Ovary (tissue), 9 donors: ENCODE data around the gene C2orf76. TPM values are rescaled to one million over a fixed set of nuclear protein-coding genes. Genes with fewer than 3 reads are reported as not detected.

Experiments used
- DNase-seq, 5 donors: peaks; one replicate each; pipeline ENCODE4 v3.0.0-alpha.2; 2019 to 2020
- H3K27ac ChIP-seq, 2 donors: fragments of 200-600 bp; one replicate each; pipeline versions ENCODE4 v1.5.1 to v1.8.0; 2019 to 2022
- H3K27me3 ChIP-seq: fragments of 200-600 bp; one replicate; pipeline ENCODE4 v1.8.0; 2022
- H3K36me3 ChIP-seq: fragments of 200-600 bp; sonication (generic); one replicate; pipeline ENCODE4 v1.5.1; 2019
- H3K4me1 ChIP-seq: one replicate; pipeline ENCODE4 v1.8.1; 2013; ENCODE audit warnings: mild to moderate bottlenecking, moderate library complexity; ENCODE audit not compliant: insufficient read depth
- H3K4me3 ChIP-seq: fragments of 200-600 bp; sonication (generic); one replicate; pipeline ENCODE4 v1.5.1; 2017
- H3K9me3 ChIP-seq, 2 donors: fragments of 200-600 bp in 1 of 2; sonication (generic) in 1 of 2; one replicate each; pipeline versions ENCODE4 v1.5.1 to v1.8.1; 2013 to 2019; ENCODE audit warnings: mild to moderate bottlenecking in 1 of 2, moderate library complexity in 1 of 2
- CTCF ChIP-seq, 3 donors: fragments of 450-650 bp in 2 of 3; fragments of 200-600 bp in 1 of 3; IDR thresholded peaks; one replicate each; pipeline versions ENCODE4 v1.5.1 to v1.8.0; 2016 to 2022; ENCODE audit warnings: antibody characterized with exemption in 3 of 3, mild to moderate bottlenecking in 1 of 3
- EP300 ChIP-seq: sonication (generic); formaldehyde crosslinking; IDR thresholded peaks from one replicate; pipeline ENCODE4 v1.6.1; 2017; ENCODE audit warnings: antibody characterized with exemption
- POLR2A ChIP-seq: fragments of 450-650 bp; IDR thresholded peaks from one replicate; pipeline ENCODE4 v1.6.1; 2017; ENCODE audit warnings: antibody characterized with exemption, mild to moderate bottlenecking, moderate library complexity
- WGBS, 3 donors: extraction: QIAGEN DNeasy Blood & Tissue Kit in 1 of 3; methylation state at CpG; one replicate each; pipeline versions ENCODE4 v1.1.5 to v1.1.7; 2013 to 2017; 5-methylcytosine and 5-hydroxymethylcytosine counted together
- intact Hi-C, 4 donors: fragments of 100-400 bp; cut with DNase I; formaldehyde crosslinking; loops; one replicate each; pipeline versions ENCODE4 v1.11.0 to v1.15.1; 2022 to 2023
- polyA plus RNA-seq, 2 donors: library from polyadenylated mRNA; stranded (reverse); fragments of 200-250 nt in 1 of 2; fragments of 350-450 nt in 1 of 2; fragmentation: Illumina TruSeq in 1 of 2; extraction: RNeasy Lipid Tissue Mini Kit (QIAGEN cat#74804) in 1 of 2; gene quantifications; one replicate each; pipeline ENCODE4 v1.2.3, GENCODE V29; 2013 to 2014
- total RNA-seq, 7 donors: library from RNA; depleted of rRNA in 2 of 7; stranded (reverse); fragments of >200 nt in 2 of 7; fragmentation: NEBNext Ultra II Directional in 3 of 7; extraction: Animal tissue kit (Norgen Biotek cat#: 25700) in 3 of 7; gene quantifications; one replicate each; pipeline versions ENCODE4 v1.1.0 to v1.2.4, GENCODE V29; 2016 to 2023
- donor health status: DM: no; HTN: no; CAD: no; lungs with moderate emphysema.
- donor health status: DM: no; HTN: no; CAD: no.
- donor health status: Bipolar disorder and iron deficiency.
- donor health status: DM: yes; HTN: yes; CAD: no.
- donor health status: DM: no; HTN: no; CAD: no.
- donor health status: DM: yes; HTN: yes; CAD: no.

The C2orf76 gene
- total and polyA plus RNA-seq, 9 donors = 12.0 to 24.1 (median 14.1) TPM

DNA sequence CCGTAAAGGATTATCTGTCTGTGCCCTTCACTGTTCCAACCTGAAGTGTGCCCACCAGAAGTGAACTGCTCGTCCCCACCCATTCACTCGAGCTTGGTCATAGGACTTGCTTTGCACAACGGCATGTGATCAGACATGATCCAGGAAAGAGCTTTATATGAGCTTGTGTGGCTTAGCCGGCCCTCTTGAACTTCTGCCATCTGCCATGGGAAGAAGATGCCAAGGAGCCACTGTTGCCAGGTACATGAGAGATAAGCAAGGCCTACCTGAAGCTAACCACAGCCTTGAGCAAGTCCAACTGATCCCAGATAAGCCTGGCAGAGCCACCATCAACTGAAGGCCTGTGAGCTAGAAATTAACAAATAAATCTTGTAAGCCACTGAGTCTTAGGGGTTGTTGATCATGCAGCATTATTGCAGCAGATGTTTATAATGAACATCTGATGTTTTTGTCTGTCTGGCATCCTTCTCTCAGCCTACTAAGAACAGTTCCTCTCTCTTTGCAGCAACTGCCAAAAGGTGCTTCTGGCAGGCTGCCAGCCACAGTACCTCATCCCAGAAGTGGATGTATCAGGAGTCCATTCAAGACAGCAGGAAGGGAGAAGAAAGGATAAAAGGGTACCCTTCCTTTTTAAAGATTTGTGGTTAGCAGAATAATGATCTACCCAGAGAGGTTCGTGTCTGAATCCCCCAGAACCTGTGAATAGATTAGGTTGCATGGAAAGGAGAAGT lies 16.9 kb upstream of the C2orf76 start:
- Histone ChIP-seq H3K27me3 (no peaks in the 10 kb centered on the region), H3K36me3 (no peaks in the 10 kb centered on the region), H3K9me3 (no peaks in the 10 kb centered on the region), H3K27ac (no peak overlapping the region), H3K4me3 (no peak overlapping the region), H3K4me1 (peaks cover 4% of the 10 kb centered on the region)
- TF ChIP-seq POLR2A (no peak), EP300 (no peak), CTCF (IDR thresholded peaks at IDR 0.05) (no peak)
- no peak for DNase-seq
- 79 to 89% (median 81%) methylated on average over 6 of the region's 6 CpGs for WGBS, 3 donors
- intact Hi-C loops = no loop called here

GRCh38 chr2:119378566-119378965 lies 11.9 kb upstream of the C2orf76 start:
- Histone ChIP-seq H3K4me1 (no peaks in the 10 kb centered on the region), H3K27me3 (no peaks in the 10 kb centered on the region), H3K9me3 (no peaks in the 10 kb centered on the region), H3K4me3 (no peak overlapping the region), H3K36me3 (no peaks in the 10 kb centered on the region), H3K27ac (no peak overlapping the region)
- no peak for DNase-seq
- 84 to 89% (median 87%) methylated on average over 6 of the region's 6 CpGs for WGBS, 3 donors
- TF ChIP-seq POLR2A (no peak), CTCF (IDR thresholded peaks at IDR 0.05) (no peak), EP300 (no peak)
- intact Hi-C loops = no loop called here

- WGBS, 3 donors = 59 to 66% (median 63%) methylated on average over 5 of the region's 5 CpGs
- Histone ChIP-seq H3K9me3 (no peaks in the 10 kb centered on the region), H3K4me1 (no peaks in the 10 kb centered on the region), H3K4me3 (no peak overlapping the region), H3K27me3 (no peaks in the 10 kb centered on the region), H3K36me3 (no peaks in the 10 kb centered on the region), H3K27ac (no peak overlapping the region)
- DNase-seq = no peak
- no peak for TF ChIP-seq CTCF (IDR thresholded peaks at IDR 0.05)
- TF ChIP-seq POLR2A = no peak
- TF ChIP-seq EP300 = no peak
- intact Hi-C loops = no loop called here
Observed at GRCh38 chr2:119377993-119378345, 11.3 kb upstream of the C2orf76 start.

DNA sequence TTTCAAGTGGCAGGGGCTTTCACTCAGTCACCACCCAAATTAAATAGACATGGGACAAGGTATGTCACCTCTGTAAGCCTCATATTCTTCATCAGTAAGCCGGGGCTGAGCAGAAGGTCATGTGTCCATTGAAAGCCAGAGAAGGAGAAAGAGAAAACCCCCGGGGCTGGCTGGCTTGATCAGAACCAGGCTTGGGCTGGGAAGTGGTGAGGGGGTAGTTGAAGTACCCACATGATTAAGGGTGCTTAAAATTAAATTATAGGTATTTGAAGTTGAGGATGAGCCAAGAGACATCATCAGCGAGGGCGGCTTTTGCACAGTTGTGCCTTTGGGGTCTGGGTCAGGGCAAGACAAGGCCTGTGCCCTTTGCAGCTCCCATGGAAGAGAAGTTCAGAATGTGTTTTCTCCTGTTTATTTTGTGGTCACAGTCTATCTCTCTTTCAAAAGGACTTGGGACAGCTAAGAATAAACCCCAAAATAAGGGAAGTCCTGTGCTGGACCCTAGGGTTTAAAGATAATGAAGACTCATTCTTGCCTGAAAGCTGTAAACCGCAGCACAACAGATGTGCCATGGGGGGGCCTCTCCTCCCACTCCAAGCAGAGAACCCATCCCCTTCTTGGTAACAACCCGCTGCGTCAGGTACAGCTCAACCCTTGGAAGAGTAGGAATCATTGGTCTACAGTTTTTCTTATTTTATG lies 10.8 kb upstream of the C2orf76 start:
- intact Hi-C loops = no loop called here
- Histone ChIP-seq H3K27ac (no peak overlapping the region), H3K9me3 (no peaks in the 10 kb centered on the region), H3K36me3 (no peaks in the 10 kb centered on the region), H3K4me1 (no peaks in the 10 kb centered on the region), H3K4me3 (no peak overlapping the region), H3K27me3 (no peaks in the 10 kb centered on the region)
- TF ChIP-seq CTCF (IDR thresholded peaks at IDR 0.05) = no peak
- TF ChIP-seq POLR2A = no peak
- no peak for TF ChIP-seq EP300
- WGBS, 3 donors = 84 to 86% (median 84%) methylated on average over 7 of the region's 7 CpGs
- no peak for DNase-seq
